Measurements from ENCODE around the gene WDR5.

Gene WDR5

DNA sequence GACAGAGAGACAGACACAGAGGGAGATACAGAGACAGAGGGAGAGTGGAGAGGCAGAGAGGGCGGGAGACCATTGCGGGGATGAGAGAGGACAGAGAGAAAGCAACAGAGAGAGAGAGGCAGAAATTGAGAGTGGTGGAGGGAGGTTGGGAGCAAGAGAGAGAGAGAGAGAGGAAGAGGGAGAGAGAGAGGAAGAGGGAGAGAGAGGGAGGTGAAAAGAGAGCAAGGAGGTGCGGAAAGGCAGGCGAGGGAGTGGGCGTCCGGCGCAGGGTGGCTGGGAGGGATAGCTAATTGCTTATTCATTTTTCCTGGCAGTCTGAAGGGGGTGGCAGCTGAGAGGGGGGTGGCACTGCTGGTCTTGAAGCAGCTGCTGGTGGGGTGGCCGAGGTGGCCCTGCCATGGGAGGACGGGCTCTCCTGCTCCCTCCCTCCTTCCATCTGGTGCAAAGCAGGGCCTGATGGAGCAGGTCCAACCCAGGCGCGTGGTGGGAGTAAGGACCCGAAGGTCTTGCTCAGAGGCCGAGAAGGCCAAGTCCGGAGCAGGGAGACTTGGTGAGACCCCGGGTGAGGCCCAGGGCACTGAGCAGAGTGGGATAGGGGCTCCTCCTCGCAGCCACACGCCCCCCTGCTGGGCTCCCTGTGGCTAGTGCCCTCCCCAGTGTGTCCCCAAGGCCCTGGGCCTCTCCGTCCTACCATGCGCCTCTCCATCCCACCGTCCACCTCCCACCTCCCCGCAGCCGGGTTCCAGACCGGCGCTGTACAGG, 53.8 kb downstream of the WDR5 start:
- no peak for DNase-seq

DNA sequence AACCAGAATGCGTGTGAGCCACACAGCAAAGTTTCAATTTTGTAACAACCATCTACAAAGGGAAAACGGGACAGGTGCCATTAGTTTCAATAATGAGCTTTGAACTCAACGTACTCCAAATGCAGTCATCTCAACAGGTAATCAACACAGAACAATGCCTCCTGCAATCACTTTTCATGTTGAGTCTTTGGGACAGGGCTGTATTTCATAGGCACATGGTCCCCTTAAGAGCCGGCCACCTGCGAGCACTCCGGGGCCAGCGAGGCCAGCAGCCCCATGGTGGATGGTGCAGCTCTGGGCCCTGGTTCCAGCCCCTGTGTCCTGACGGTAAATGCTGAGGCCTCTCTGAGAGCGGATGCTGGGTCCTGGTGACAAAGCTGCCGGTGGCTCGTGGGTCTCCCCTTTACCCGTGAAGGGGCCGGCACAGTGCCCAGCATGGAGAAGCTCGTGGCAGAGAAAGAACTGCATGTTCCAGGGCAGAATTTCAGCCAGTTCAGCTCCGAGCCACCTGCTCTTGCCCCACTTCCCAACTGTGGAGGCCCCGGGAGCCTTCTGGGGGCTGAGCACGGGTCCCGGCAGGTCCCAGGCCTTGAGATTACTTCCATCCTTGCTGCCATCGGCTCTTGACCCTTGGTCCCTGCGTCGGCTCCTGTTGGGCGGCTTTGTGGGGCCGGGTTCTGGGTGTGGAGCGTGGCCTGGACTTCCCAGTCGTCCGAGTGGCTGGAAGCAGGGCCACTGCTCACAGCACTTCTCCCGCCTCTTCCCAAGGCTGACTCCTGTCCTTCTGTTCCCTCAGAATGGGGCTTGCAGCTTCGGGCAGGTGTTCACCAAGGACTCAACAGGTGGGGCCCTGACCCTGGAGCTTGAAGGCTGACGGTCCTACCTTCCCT, 54.6 kb downstream of the WDR5 start:
- no peak for DNase-seq

GRCh38 chr9:134191455-134192209, 55.8 kb downstream of the WDR5 start:
- no peak for DNase-seq

- no peak for DNase-seq
Observed at GRCh38 chr9:134192311-134192950, 56.5 kb downstream of the WDR5 start.

GRCh38 chr9:134192951-134193731, 57.3 kb downstream of the WDR5 start:
- no peak for DNase-seq

GRCh38 chr9:134193912-134194535, 58.1 kb downstream of the WDR5 start:
- DNase-seq, result no peak

GRCh38 chr9:134195558-134195957, 59.7 kb downstream of the WDR5 start:
- DNase-seq, result no peak

- DNase-seq, result no peak
Observed at GRCh38 chr9:134196911-134197310, 61.0 kb downstream of the WDR5 start.

DNA sequence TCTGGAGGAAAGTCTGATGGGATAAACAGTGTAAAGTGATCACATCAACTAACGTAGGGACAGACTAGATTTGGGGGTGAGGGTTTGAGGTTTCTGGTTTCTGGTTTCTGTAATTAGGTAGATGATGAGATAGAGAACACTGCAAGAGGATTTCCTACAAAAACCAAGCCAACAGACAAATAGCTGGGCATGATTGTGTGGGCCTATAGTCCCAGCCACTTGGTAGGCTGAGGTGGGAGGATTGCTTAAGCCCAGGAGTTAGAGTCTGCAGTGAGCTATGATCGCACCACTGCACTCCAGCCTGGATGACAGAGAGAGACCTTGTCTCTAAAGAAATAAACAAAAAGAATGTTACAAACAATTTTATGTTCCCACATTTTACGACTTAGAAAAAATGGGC, 62.9 kb downstream of the WDR5 start:
- no peak for DNase-seq

GRCh38 chr9:134200730-134201129, 64.8 kb downstream of the WDR5 start:
- no peak for DNase-seq

GRCh38 chr9:134203224-134203623, 67.3 kb downstream of the WDR5 start:
- DNase-seq, result no peak

DNA sequence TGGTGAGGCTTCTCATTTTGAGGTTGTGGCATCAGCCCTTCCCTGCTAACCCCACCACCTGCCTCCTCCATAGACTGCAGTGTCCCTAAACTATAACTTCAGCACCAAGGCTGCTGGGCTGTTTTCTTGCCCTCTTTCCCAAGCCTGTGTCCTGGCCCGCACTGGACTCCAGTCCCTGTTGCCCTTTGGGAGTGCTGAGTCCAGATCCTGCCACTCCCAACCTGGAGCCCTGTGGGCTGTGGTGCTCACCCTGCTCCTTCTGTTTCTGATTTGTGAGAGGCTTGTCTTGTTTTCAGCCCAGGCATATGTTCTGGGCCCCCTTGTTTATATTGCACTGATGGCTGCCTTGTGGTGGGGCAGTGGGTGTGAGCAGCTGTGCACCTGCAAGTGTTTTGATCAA, 68.2 kb downstream of the WDR5 start:
- DNase-seq, result no peak

DNA sequence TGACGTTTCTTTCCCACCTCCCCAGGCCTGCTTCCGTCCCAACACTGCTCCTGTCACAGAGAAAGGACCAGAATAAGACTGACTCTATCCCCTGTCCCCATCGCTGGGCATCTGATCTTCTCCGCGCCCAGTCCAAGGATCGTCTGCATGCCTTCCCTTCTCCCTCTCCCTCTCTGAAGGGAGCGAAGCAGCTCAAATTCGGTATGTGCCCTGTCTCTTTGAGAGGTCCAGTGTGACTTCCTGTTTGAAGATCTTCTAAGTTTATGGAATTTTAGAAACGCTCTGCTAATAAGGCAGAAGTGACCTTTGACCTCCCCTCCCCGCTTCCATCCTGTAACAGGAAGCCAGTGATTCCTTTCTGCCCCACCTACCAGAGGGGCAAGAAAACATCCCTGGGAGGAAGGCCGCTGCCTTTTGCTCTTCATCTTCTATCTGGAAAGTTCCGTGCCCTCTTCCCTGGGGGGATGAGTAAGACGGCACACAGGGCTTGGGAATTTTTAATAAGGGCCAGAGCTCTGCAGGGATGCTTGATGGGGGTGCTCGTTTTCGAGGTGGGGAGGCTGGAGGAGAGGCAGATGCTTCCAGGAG, 69.2 kb downstream of the WDR5 start:
- DNase-seq, result no peak

DNA sequence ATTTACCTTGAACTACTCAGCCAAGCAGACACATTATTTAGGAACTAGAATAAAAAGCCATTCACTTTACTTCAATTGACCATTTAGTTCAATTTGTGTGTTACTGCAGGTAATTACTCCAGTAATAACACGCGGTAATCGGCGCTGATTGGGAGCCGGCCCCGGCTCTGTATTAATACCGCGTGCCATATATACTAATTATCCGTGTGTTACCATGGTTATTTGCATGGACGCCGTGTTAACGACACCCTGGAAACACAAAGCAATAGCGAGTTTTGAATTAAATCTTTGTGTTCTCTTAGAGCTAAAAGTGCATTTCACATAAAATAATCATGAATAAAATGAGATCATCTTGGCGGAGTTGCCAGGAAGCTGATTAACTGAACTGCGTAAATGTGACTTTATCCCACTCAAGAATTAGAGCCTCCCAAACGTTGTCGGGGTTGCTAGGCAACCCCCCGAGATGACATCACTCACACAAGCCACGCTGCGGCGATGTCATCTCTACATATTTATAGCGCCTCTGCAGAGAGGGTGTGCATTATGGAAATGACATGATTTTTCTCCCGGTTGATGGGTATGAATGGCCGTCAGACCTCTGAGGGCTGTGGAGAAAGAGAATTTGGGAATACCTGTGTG, 69.9 kb downstream of the WDR5 start:
- no peak for DNase-seq

DNA sequence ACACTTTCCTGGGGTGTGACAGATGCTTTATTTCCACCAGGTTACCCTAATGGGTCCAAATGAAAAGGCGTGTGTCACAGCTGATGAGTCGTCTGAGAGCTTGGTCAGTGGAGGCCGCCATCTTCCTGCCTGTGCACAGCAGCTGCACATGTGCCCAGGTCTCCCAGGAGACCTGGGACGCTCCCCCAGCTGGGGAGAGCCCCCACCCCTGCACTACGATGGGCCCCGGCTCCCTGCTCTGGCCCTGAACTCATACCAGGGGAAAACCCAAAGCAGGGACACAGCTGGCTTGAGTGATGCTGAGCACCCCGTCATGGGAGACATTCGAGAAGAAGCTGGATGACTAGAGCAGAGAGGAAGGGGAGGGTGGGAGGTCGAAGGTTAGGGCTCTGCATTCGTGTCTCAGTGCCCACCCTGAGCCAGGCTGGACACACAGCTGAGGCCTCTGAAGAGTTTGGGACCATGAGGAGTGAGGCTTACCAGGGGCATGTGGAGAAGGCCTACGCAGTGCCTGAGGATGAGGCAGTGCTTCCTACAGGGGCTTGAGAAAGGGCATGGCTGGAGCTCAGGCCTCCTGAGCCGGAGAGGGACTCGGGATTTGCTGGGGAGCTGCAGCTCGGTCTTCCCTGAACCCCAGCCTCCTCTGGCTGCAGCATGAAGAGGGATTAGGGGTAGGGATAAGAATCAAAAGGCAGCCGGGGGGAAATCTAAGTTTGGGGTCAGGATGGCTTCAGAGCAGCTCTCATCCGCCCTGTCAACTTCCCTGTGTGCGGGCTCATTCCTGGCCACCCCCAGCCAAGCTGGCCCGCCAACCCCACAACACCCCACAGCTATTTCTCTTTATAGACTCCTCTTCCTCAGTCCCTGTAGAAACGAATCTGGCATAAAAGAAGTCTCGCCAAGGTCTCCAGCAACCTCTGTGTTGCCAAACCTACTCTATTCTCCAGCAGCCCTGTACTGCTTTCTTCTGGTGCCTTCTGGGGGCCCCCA, 70.7 kb downstream of the WDR5 start:
- DNase-seq, result no peak

DNA sequence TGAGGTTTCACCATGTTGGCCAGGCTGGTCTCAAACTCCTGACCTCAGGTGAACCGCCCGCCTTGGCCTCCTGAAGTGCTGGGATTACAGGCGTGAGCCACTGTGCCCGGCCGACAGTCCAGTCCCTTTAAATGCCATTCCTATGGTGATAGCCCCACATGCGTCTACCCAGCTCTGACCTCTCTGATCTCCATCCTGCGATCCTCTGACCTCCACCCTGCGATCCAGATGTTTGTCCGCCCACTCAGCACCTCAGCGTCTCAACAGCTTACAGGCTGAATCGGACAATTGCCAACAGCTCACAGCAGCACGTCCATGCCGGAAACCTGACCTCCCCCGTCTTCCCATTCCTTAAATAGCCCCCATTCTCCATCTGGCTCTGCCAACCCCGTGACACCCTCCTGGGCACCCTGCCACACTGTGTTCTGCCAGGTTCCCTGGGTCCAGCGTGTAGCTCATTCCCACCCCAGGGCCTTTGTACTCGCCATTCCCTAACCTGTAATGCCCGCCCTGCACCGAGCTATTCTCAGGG, 72.5 kb downstream of the WDR5 start:
- no peak for DNase-seq

DNA sequence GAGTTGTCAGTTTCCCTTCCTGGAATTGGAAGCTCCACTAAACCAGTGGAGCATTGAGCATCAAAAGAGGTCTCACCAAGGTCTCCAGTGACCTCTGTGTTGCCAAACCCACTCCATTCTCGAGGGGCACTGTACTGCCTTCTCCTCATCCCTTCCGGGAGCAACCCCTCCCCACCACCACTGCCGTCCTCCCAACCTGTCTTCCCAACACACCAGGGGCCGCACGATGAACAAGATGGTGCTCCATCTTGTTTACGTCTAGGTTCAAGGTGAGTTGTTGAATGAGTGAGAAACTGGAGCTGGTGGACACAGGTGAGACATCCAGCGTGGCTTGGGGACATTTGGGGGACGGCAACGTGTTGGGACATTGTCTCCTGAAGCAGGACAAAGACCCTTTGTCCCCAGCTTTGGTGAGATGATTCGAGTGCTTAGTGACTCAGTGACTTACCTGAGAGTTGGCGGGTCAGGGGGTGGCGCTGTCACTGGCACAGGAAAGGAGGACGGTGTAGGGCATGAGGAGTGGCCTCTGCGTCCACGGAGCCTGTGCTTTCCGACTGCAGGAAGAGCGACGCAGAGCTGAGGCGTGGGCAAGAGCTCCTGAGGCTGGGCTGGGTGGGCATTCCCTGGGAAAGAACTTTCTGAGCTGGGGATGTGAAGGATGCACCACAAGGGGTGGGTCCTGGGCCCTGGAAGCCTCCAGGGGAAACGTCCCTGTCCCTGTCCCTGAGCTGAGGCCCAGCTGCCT, 73.3 kb downstream of the WDR5 start:
- DNase-seq, result no peak
